ENCODE data around the gene MAGI1. TPM values are rescaled to one million over a fixed set of nuclear protein-coding genes. Genes with fewer than 3 reads are reported as not detected.

The MAGI1 gene
- total RNA-seq, 1 experiment from 2014 or later: 38.6 TPM

GRCh38 chr3:65856907-65857306, 181.8 kb downstream of the MAGI1 start:
- H3K79me2 ChIP-seq (ENCODE audit: insufficient read depth, low read length): no peaks in the 10 kb centered on the region
- H3K9ac ChIP-seq (ENCODE audit: low read length): no peak overlapping the region
- H4K20me1 ChIP-seq (ENCODE audit: insufficient read depth): no peaks in the 10 kb centered on the region
- DNase-seq (ENCODE audit: low read depth, low spot score) (no peak), ATAC-seq (no peak)
- RAD21 ChIA-PET (ENCODE audit: low non-redundant PET in 1 of 2, low total read pairs in 2 of 2, uncharacterized antibody in 2 of 2, unreplicated experiment in 2 of 2): no interaction called here
- CTCF ChIA-PET: no interaction called here
- no peaks in the 10 kb centered on the region for H3K36me3 ChIP-seq (ENCODE audit: control insufficient read depth in 1 of 2, insufficient read depth in 2 of 2, low read length in 2 of 2)
- no peaks in the 10 kb centered on the region for H3K9me3 ChIP-seq (ENCODE audit: control insufficient read depth in 1 of 2, insufficient read depth in 1 of 2, low read depth in 1 of 2, low read length in 2 of 2)
- no peak for TF ChIP-seq ZFX (IDR thresholded peaks at IDR 0.05)
- TF ChIP-seq SRF (IDR thresholded peaks at IDR 0.05; ENCODE audit: low read depth): no peak
- TF ChIP-seq, protein P1, sequence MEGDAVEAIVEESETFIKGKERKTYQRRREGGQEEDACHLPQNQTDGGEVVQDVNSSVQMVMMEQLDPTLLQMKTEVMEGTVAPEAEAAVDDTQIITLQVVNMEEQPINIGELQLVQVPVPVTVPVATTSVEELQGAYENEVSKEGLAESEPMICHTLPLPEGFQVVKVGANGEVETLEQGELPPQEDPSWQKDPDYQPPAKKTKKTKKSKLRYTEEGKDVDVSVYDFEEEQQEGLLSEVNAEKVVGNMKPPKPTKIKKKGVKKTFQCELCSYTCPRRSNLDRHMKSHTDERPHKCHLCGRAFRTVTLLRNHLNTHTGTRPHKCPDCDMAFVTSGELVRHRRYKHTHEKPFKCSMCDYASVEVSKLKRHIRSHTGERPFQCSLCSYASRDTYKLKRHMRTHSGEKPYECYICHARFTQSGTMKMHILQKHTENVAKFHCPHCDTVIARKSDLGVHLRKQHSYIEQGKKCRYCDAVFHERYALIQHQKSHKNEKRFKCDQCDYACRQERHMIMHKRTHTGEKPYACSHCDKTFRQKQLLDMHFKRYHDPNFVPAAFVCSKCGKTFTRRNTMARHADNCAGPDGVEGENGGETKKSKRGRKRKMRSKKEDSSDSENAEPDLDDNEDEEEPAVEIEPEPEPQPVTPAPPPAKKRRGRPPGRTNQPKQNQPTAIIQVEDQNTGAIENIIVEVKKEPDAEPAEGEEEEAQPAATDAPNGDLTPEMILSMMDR (IDR thresholded peaks at IDR 0.05 in 2 of 3, conservative IDR thresholded peaks at IDR 0.05 in 1 of 3; ENCODE audit: borderline replicate concordance in 1 of 3, insufficient read depth in 1 of 3, low read depth in 2 of 3, low read length in 2 of 3): no peak
- TF ChIP-seq CBX3 (IDR thresholded peaks at IDR 0.05; ENCODE audit: low read depth): no peak
- no peak for TF ChIP-seq SIN3A (IDR thresholded peaks at IDR 0.05; ENCODE audit: low read depth)
- TF ChIP-seq ELF1 (IDR thresholded peaks at IDR 0.05; ENCODE audit: borderline replicate concordance, low read depth): no peak
- intact Hi-C loops (cut with micrococcal nuclease): no loop called here
- no peak overlapping the region for H3K27ac ChIP-seq (ENCODE audit: low read depth, low read length)
- H3K27me3 ChIP-seq (ENCODE audit: insufficient read depth, low read length): no peaks in the 10 kb centered on the region
- POLR2A ChIA-PET: no interaction called here
- no peaks in the 10 kb centered on the region for H3K9me2 ChIP-seq (ENCODE audit: insufficient read depth)
- H3K4me3 ChIP-seq (replicated peaks in 1 of 2; ENCODE audit: low read depth in 1 of 2, low read length in 2 of 2): no peak overlapping the region
- H3K4me2 ChIP-seq (ENCODE audit: low read length): no peak overlapping the region
- peaks cover 3 to 5% of the 10 kb centered on the region in 2 experiments; a peak in 2 of 4 replicates for H3K4me1 ChIP-seq (ENCODE audit: control insufficient read depth in 1 of 2, insufficient read depth in 2 of 2, low read length in 2 of 2)
- no peak overlapping the region for H2AFZ ChIP-seq (ENCODE audit: low read depth, low read length, poor library complexity, severe bottlenecking)
- no TSS peak for BruUV-seq (replicated peaks)

DNA sequence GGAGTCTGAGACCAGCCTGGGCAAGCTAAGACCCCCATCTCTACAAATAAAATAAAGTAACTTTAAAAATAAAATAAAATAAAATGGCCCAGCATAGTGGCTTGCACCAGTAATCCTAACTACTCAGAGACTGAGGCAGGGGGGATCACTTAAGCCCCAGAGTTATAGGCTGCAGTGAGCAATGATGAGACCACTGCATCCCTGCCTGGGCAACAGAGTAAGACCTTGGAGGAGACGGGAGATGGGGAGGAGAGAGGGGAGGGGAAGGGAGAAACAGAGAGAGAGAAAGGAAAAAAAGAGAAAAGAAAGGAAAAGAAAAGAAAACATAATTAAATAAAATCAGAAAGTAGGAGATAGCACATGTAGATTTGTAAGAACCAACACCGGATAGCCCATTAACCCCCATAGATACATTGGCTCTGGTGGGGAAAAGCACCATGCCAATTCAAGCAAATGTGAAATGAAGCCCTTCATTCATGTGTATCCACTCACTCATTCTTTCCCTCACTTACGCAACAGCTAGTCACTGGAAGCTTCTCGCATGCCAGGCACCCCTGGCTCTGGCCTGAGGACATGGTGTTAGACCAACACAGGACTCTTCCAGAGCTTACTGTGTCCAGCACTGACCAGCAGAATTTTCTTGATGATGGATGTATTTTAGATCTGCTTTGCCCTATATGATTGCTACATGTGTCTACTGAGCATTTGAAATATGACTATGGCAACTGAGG, 183.2 kb downstream of the MAGI1 start:
- H3K79me2 ChIP-seq (ENCODE audit: insufficient read depth, low read length): 0 out of 2 replicates have a peak, but pooled peaks cover 3% of the 10 kb centered on the region
- RAD21 ChIA-PET (ENCODE audit: low non-redundant PET in 1 of 2, low total read pairs in 2 of 2, uncharacterized antibody in 2 of 2, unreplicated experiment in 2 of 2): no interaction called here
- H2AFZ ChIP-seq (ENCODE audit: low read depth, low read length, poor library complexity, severe bottlenecking): no peak overlapping the region
- no peak overlapping the region for H3K4me3 ChIP-seq (replicated peaks in 1 of 2; ENCODE audit: low read depth in 1 of 2, low read length in 2 of 2)
- no peaks in the 10 kb centered on the region for H3K36me3 ChIP-seq (ENCODE audit: control insufficient read depth in 1 of 2, insufficient read depth in 2 of 2, low read length in 2 of 2)
- H3K9me2 ChIP-seq (ENCODE audit: insufficient read depth): no peaks in the 10 kb centered on the region
- TF ChIP-seq CEBPB (IDR thresholded peaks at IDR 0.05; ENCODE audit: low read depth): peak; percentile 80
- TF ChIP-seq POLR2AphosphoS5 (IDR thresholded peaks at IDR 0.05; ENCODE audit: low read depth, low read length): no peak
- no peaks in the 10 kb centered on the region for H4K20me1 ChIP-seq (ENCODE audit: insufficient read depth)
- intact Hi-C loops (cut with micrococcal nuclease): no loop called here
- no peak; the same call in 1 of the 2 replicates for ATAC-seq
- no peak overlapping the region for H3K9ac ChIP-seq (ENCODE audit: low read length)
- H3K4me2 ChIP-seq (ENCODE audit: low read length): no peak overlapping the region
- peaks cover 3 to 5% of the 10 kb centered on the region in 2 experiments; a peak in 2 of 4 replicates for H3K4me1 ChIP-seq (ENCODE audit: control insufficient read depth in 1 of 2, insufficient read depth in 2 of 2, low read length in 2 of 2)
- no TSS peak for BruUV-seq (replicated peaks)
- no peak for DNase-seq (ENCODE audit: low read depth, low spot score)
- no peaks in the 10 kb centered on the region for H3K27me3 ChIP-seq (ENCODE audit: insufficient read depth, low read length)
- CTCF ChIA-PET: no interaction called here
- POLR2A ChIA-PET: no interaction called here
- H3K27ac ChIP-seq (ENCODE audit: low read depth, low read length): no peak overlapping the region
- no peaks in the 10 kb centered on the region for H3K9me3 ChIP-seq (ENCODE audit: control insufficient read depth in 1 of 2, insufficient read depth in 1 of 2, low read depth in 1 of 2, low read length in 2 of 2)
